GM21381 (cell line): ENCODE measurements around the gene SLC25A26.

Experiments
- ATAC-seq: cut with Tn5 transposase; IDR thresholded peaks from one replicate; pipeline ENCODE4 v1.9.1; 2021; ENCODE audit warnings: mild to moderate bottlenecking, moderate library complexity; ENCODE audit not compliant: unreplicated experiment

Gene SLC25A26

DNA sequence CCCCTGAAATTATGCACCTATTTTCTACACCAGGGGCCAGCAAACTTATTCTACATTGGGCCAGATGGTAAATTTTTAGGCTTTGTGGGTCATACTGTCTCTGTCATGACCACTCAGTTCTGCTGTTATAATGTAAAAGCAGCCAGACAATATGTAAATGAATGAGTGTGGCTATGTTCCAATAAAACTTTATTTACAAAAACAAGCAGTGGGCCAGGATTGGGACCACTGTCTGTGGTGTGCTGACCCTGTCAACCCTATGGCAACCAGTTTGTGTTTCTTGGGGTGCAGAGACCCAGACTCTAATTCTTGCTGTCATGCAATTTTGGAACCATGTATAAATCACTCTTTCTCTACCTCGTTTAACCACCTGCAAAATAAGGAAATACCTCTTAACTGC, 205.3 kb downstream of the SLC25A26 start:
- ATAC-seq: no peak

- no peak for ATAC-seq
These were observed 206.6 kb downstream of the SLC25A26 start for GRCh38 chr3:66427352-66427751.

GRCh38 chr3:66427951-66428474, 207.2 kb downstream of the SLC25A26 start:
- no peak for ATAC-seq
